Astrocyte (in vitro differentiated cells and primary cell): ENCODE results near the gene ZC3H12D. TPM values are rescaled to one million over a fixed set of nuclear protein-coding genes. Genes with fewer than 3 reads are reported as not detected.
A peak's percentile ranks its signal among the peaks of the same experiment; 100 is the strongest.

Experiments
- DNase-seq: peaks from one replicate; pipeline ENCODE4 v3.0.0-alpha.2; 2010; ENCODE audit warnings: low read depth
- FAIRE-seq: peaks from 2 replicates; lab custom pipeline; 2011; peaks lifted over from hg19 to GRCh38; lab: Jason Lieb, UNC
- H2AFZ ChIP-seq: 2 replicates; pipeline ENCODE4 v1.6.0; 2012; ENCODE audit warnings: low read depth, low read length, inconsistent platforms
- H3K27ac ChIP-seq: 2 replicates; pipeline ENCODE4 v1.5.1; 2011; ENCODE audit warnings: low read depth, low read length, inconsistent platforms
- H3K27me3 ChIP-seq: 2 replicates; pipeline ENCODE4 v1.6.0; 2011; ENCODE audit warnings: low read length, inconsistent platforms; ENCODE audit not compliant: insufficient read depth
- H3K36me3 ChIP-seq: 2 replicates; pipeline ENCODE4 v1.5.1; 2011; ENCODE audit warnings: low read length, inconsistent platforms; ENCODE audit not compliant: insufficient read depth
- H3K4me1 ChIP-seq: 2 replicates; pipeline ENCODE4 v1.5.1; 2011; ENCODE audit warnings: low read length, inconsistent platforms; ENCODE audit not compliant: insufficient read depth
- H3K4me2 ChIP-seq: 2 replicates; pipeline ENCODE4 v1.6.0; 2012; ENCODE audit warnings: low read length, inconsistent platforms
- H3K4me3 ChIP-seq: 2 replicates; pipeline ENCODE4 v1.5.1; 2011; ENCODE audit warnings: low read depth, mild to moderate bottlenecking, low read length, inconsistent platforms; ENCODE audit not compliant: insufficient read depth
- H3K79me2 ChIP-seq: 2 replicates; pipeline ENCODE4 v1.6.0; 2012; ENCODE audit warnings: mild to moderate bottlenecking, low read length, inconsistent platforms; ENCODE audit not compliant: insufficient read depth
- H3K9ac ChIP-seq: 2 replicates; pipeline ENCODE4 v1.6.0; 2012; ENCODE audit warnings: mild to moderate bottlenecking, low read length, inconsistent platforms
- H3K9me3 ChIP-seq: 2 replicates; pipeline ENCODE4 v1.5.1; 2012; ENCODE audit warnings: low read depth, mild to moderate bottlenecking, low read length, inconsistent platforms; ENCODE audit not compliant: insufficient read depth
- H4K20me1 ChIP-seq: 2 replicates; pipeline ENCODE4 v1.6.0; 2012; ENCODE audit warnings: low read length, inconsistent platforms; ENCODE audit not compliant: insufficient read depth
- H3K27ac Mint-ChIP-seq: one replicate; pipeline ENCODE4 v1.8.0; 2021; ENCODE audit warnings: mild to moderate bottlenecking, mixed read lengths; ENCODE audit not compliant: unreplicated experiment
- H3K27me3 Mint-ChIP-seq: one replicate; pipeline ENCODE4 v1.8.0; 2021; ENCODE audit warnings: low read depth, mixed read lengths; ENCODE audit not compliant: unreplicated experiment
- H3K36me3 Mint-ChIP-seq: one replicate; pipeline ENCODE4 v1.8.0; 2021; ENCODE audit warnings: low read depth, mixed read lengths; ENCODE audit not compliant: unreplicated experiment
- H3K4me1 Mint-ChIP-seq: one replicate; pipeline ENCODE4 v1.8.0; 2021; ENCODE audit warnings: low read depth, mixed read lengths; ENCODE audit not compliant: unreplicated experiment
- H3K4me3 Mint-ChIP-seq: one replicate; pipeline ENCODE4 v1.8.0; 2021; ENCODE audit warnings: mild to moderate bottlenecking, moderate library complexity, mixed read lengths; ENCODE audit not compliant: unreplicated experiment
- H3K9me3 Mint-ChIP-seq: one replicate; pipeline ENCODE4 v1.8.0; 2021; ENCODE audit warnings: mild to moderate bottlenecking, mixed read lengths; ENCODE audit not compliant: unreplicated experiment
- CTCF ChIP-seq: IDR thresholded peaks from 2 replicates; pipeline ENCODE4 v1.5.1; 2011; ENCODE audit warnings: low read depth, mild to moderate bottlenecking, inconsistent platforms, low read length, moderate library complexity; ENCODE audit not compliant: insufficient read depth
- EZH2 ChIP-seq: IDR thresholded peaks from 2 replicates; pipeline ENCODE4 v1.6.1; 2012; ENCODE audit warnings: mild to moderate bottlenecking, low read length, inconsistent platforms; ENCODE audit not compliant: insufficient read depth
- total RNA-seq: library from RNA; stranded (reverse); gene quantifications from 2 replicates; pipeline ENCODE4 v1.2.1, GENCODE V29; 2021

ZC3H12D gene
- total RNA-seq, 1 donor from 2014 or later: 0.05 TPM

GRCh38 chr6:149440735-149441671 is 43.8 kb downstream of the ZC3H12D start:
- Histone ChIP-seq H3K4me1 (no peaks in the 10 kb centered on the region), H3K27me3 (no peaks in the 10 kb centered on the region), H3K79me2 (no peaks in the 10 kb centered on the region), H3K36me3 (no peaks in the 10 kb centered on the region), H4K20me1 (no peaks in the 10 kb centered on the region), H3K4me3 (no peak overlapping the region), H3K27ac (no peak overlapping the region), H3K4me2 (no peak overlapping the region), H2AFZ (peak overlapping the region; percentile 5), H3K9me3 (no peaks in the 10 kb centered on the region), H3K9ac (no peak overlapping the region)
- H3K9me3 Mint-ChIP-seq: peaks cover 16% of the 10 kb centered on the region
- no peak overlapping the region for H3K4me3 Mint-ChIP-seq
- H3K4me1 Mint-ChIP-seq: peaks cover 14% of the 10 kb centered on the region
- TF ChIP-seq CTCF (no peak), EZH2 (no peak)
- DNase-seq (peak; percentile 43), FAIRE-seq (no peak)
- H3K27ac Mint-ChIP-seq: no peak overlapping the region
- H3K36me3 Mint-ChIP-seq: peaks cover 8% of the 10 kb centered on the region
- peaks cover 6% of the 10 kb centered on the region for H3K27me3 Mint-ChIP-seq

GRCh38 chr6:149439626-149440025 is 45.2 kb downstream of the ZC3H12D start:
- Histone ChIP-seq H3K27me3 (no peaks in the 10 kb centered on the region), H3K27ac (no peak overlapping the region), H2AFZ (no peak overlapping the region), H3K79me2 (no peaks in the 10 kb centered on the region), H4K20me1 (no peaks in the 10 kb centered on the region), H3K36me3 (no peaks in the 10 kb centered on the region), H3K9ac (no peak overlapping the region), H3K4me2 (no peak overlapping the region), H3K9me3 (no peaks in the 10 kb centered on the region), H3K4me1 (no peaks in the 10 kb centered on the region), H3K4me3 (no peak overlapping the region)
- Mint-ChIP-seq H3K36me3 (peaks cover 7% of the 10 kb centered on the region), H3K4me3 (no peak overlapping the region), H3K27me3 (peaks cover 9% of the 10 kb centered on the region), H3K4me1 (peaks cover 14% of the 10 kb centered on the region), H3K27ac (no peak overlapping the region), H3K9me3 (peaks cover 11% of the 10 kb centered on the region)
- FAIRE-seq (no peak), DNase-seq (no peak)
- TF ChIP-seq EZH2 (no peak), CTCF (no peak)

DNA sequence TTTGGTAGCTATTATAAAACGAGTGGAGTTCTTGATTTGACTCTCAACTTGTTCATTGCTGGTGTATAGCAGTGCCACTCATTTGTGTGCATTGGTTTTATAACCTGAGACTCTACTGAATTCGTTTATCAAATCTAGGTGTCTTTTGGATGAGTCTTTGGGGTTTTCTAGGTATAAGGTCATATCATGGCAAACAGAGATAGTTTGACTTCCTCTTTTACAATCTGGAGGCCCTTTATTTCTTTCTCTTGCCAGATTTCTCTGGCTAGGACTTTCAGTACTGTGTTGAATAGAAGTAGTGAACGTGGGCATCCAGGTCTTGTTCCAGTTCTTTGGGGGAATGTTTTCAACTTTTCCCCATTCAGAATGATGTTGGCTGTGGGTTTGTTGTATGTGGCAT is 46.0 kb downstream of the ZC3H12D start:
- DNase-seq: no peak

More for the DNA sequence above, 46.0 kb downstream of the ZC3H12D start:
- H3K36me3 Mint-ChIP-seq: peaks cover 5% of the 10 kb centered on the region
- TF ChIP-seq EZH2 (no peak), CTCF (no peak)
- H3K4me1 Mint-ChIP-seq: peaks cover 14% of the 10 kb centered on the region
- Histone ChIP-seq H3K9me3 (no peaks in the 10 kb centered on the region), H2AFZ (no peak overlapping the region), H3K79me2 (no peaks in the 10 kb centered on the region), H3K4me1 (no peaks in the 10 kb centered on the region), H3K27me3 (no peaks in the 10 kb centered on the region), H3K4me2 (no peak overlapping the region), H3K9ac (no peak overlapping the region), H4K20me1 (no peaks in the 10 kb centered on the region), H3K27ac (no peak overlapping the region), H3K36me3 (no peaks in the 10 kb centered on the region), H3K4me3 (no peak overlapping the region)
- H3K9me3 Mint-ChIP-seq: peaks cover 8% of the 10 kb centered on the region
- H3K27me3 Mint-ChIP-seq: peaks cover 9% of the 10 kb centered on the region
- H3K4me3 Mint-ChIP-seq: no peak overlapping the region
- FAIRE-seq: no peak
- H3K27ac Mint-ChIP-seq: no peak overlapping the region
